Keratinocyte (primary cell): ENCODE data around the gene HDDC2. TPM values are rescaled to one million over a fixed set of nuclear protein-coding genes. Genes with fewer than 3 reads are reported as not detected.

ENCODE experiments used
- DNase-seq: peaks from one replicate; pipeline ENCODE4 v3.0.0-alpha.2; 2011; ENCODE audit warnings: low read depth, missing footprints, low spot score
- FAIRE-seq: peaks from 2 replicates; lab custom pipeline; 2011; peaks lifted over from hg19 to GRCh38; lab: Jason Lieb, UNC
- H2AFZ ChIP-seq: 2 replicates; pipeline ENCODE4 v1.6.0; 2012; ENCODE audit warnings: low read length, control low read depth, inconsistent platforms; ENCODE audit not compliant: control insufficient read depth
- H3K27ac ChIP-seq: 2 replicates; pipeline ENCODE4 v1.5.1; 2011; ENCODE audit warnings: low read length; ENCODE audit not compliant: control insufficient read depth, insufficient read depth
- H3K27me3 ChIP-seq: 3 replicates; pipeline ENCODE4 v1.6.0; 2011; ENCODE audit warnings: low read length; ENCODE audit not compliant: control insufficient read depth, insufficient read depth; ENCODE audit errors: extremely low read depth
- H3K36me3 ChIP-seq, 2 experiments: 2 replicates in 1 of 2; 3 replicates in 1 of 2; pipeline ENCODE4 v1.5.1; 2011; ENCODE audit warnings: low read length in 2 of 2, mild to moderate bottlenecking in 1 of 2; ENCODE audit not compliant: control insufficient read depth in 2 of 2, insufficient read depth in 2 of 2; ENCODE audit errors: extremely low read depth in 1 of 2
- H3K4me1 ChIP-seq: 3 replicates; pipeline ENCODE4 v1.5.1; 2011; ENCODE audit warnings: low read length; ENCODE audit not compliant: control insufficient read depth, insufficient read depth; ENCODE audit errors: extremely low read depth
- H3K4me2 ChIP-seq: 3 replicates; pipeline ENCODE4 v1.6.0; 2011; ENCODE audit warnings: low read depth, low read length; ENCODE audit not compliant: control insufficient read depth, insufficient read depth; ENCODE audit errors: extremely low read depth
- H3K4me3 ChIP-seq, 3 experiments: fragments of 200-600 bp in 1 of 3; sonication (generic) in 1 of 3; 2 replicates in 2 of 3; 3 replicates in 1 of 3; pipeline ENCODE4 v1.5.1; 2011 to 2016; ENCODE audit warnings: low read length in 3 of 3, mild to moderate bottlenecking in 3 of 3, control low read depth in 2 of 3, inconsistent platforms in 1 of 3, low read depth in 1 of 3, mixed read lengths in 1 of 3, mixed run types in 1 of 3, moderate library complexity in 1 of 3; ENCODE audit not compliant: control insufficient read depth in 2 of 3, insufficient read depth in 2 of 3; ENCODE audit errors: extremely low read depth in 1 of 3
- H3K79me2 ChIP-seq: 2 replicates; pipeline ENCODE4 v1.6.0; 2012; ENCODE audit warnings: low read length; ENCODE audit not compliant: control insufficient read depth, insufficient read depth
- H3K9ac ChIP-seq: 3 replicates; pipeline ENCODE4 v1.6.0; 2011; ENCODE audit warnings: low read length; ENCODE audit not compliant: control insufficient read depth, insufficient read depth; ENCODE audit errors: extremely low read depth
- H3K9me1 ChIP-seq: 3 replicates; pipeline ENCODE4 v1.6.0; 2011; ENCODE audit warnings: low read length; ENCODE audit not compliant: control insufficient read depth, insufficient read depth; ENCODE audit errors: extremely low read depth
- H3K9me3 ChIP-seq: 2 replicates; pipeline ENCODE4 v1.5.1; 2012; ENCODE audit warnings: low read depth, low read length; ENCODE audit not compliant: control insufficient read depth
- H4K20me1 ChIP-seq: 3 replicates; pipeline ENCODE4 v1.6.0; 2011; ENCODE audit warnings: low read length; ENCODE audit not compliant: control insufficient read depth, insufficient read depth; ENCODE audit errors: extremely low read depth
- CTCF ChIP-seq, 3 experiments: IDR thresholded peaks in 1 of 3; conservative IDR thresholded peaks in 1 of 3; optimal IDR thresholded peaks in 1 of 3; 2 replicates in 2 of 3; 3 replicates in 1 of 3; pipeline versions ENCODE3 to v1.5.1; 2011; ENCODE audit warnings: low read length in 3 of 3, mild to moderate bottlenecking in 3 of 3, moderate library complexity in 2 of 3, control low read depth in 1 of 3, inconsistent platforms in 1 of 3; ENCODE audit not compliant: insufficient read depth in 2 of 3; ENCODE audit errors: extremely low read depth in 1 of 3
- EZH2 ChIP-seq: IDR thresholded peaks from one replicate; pipeline ENCODE4 v1.6.1; 2012; ENCODE audit warnings: inconsistent platforms, mild to moderate bottlenecking, low read length, moderate library complexity
- dilution Hi-C: fragments of 300-500 bp; cut with MboI; formaldehyde crosslinking; loops from one replicate; pipeline ENCODE4 v1.7.0; 2020; ENCODE audit warnings: low sequenced_read_pairs; ENCODE audit not compliant: extremely low pct_ligation_motif_present
- polyA plus RNA-seq, 5 experiments: library from polyadenylated mRNA; depleted of rRNA in 3 of 5; stranded (reverse) in 3 of 5; stranded (forward) in 1 of 5; unstranded in 1 of 5; fragments of >200 nt; gene quantifications; 1 replicate in 1 of 5; 2 replicates in 3 of 5; 3 replicates in 1 of 5; pipeline versions ENCODE4 v1.2.1 to v1.2.3, GENCODE V29; 2011 to 2012; ENCODE audit warnings: missing spikeins in 2 of 5, low read depth in 1 of 5, low replicate concordance in 1 of 5

HDDC2 gene
- polyA plus RNA-seq, 1 donor (not counting 4 experiments of a cell fraction or from before 2014, with no cell fraction given): 75.8 TPM

DNA sequence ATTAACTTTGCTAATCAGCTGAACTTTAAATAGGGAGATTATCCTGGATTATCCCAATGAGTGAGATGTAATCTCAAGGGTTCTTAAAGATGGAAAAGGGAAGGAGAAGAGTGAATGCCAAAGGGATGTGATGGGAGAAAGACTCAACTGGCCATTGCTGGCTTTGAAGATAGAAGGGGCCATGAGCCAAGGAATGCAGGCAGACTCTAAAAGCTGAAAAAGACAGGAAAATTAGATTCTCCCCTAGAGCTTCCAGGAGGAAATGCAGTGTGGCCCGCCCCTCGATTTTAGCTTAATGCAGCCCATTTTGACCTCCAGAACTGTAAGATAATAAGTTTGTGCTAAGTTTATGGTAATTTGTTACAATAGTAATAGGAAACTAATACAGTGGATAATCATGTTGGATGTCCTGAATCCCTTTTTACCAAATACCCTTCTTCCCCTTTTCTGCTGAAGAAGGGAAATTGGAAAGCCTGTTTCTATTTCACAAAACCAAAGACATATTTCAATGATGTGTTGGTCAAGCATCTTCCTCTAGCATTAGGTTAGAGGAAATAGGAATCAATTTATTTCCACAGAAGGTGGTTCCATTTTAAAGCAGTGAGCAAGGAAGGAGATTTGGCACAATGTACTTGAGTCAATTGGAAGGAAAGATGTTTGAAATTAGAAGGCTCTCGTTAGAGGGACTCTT lies 3.3 kb upstream of the HDDC2 start:
- Histone ChIP-seq H3K9me3 (no peaks in the 10 kb centered on the region), H3K27me3 (no peaks in the 10 kb centered on the region), H3K4me2 (no peak overlapping the region), H3K9me1 (no peaks in the 10 kb centered on the region), H3K4me3 (no peak overlapping the region), H3K9ac (no peak overlapping the region), H3K79me2 (peaks cover 5% of the 10 kb centered on the region), H3K4me1 (peaks cover 5% of the 10 kb centered on the region), H2AFZ (no peak overlapping the region), H3K27ac (no peak overlapping the region), H3K36me3 (no peaks in the 10 kb centered on the region), H4K20me1 (no peaks in the 10 kb centered on the region)
- no peak for FAIRE-seq
- TF ChIP-seq CTCF (optimal IDR thresholded peaks at IDR 0.05 in 1 of 3, IDR thresholded peaks at IDR 0.05 in 1 of 3, conservative IDR thresholded peaks at IDR 0.05 in 1 of 3; ENCODE audit: extremely low read depth in 1 of 3, insufficient read depth in 2 of 3, low read length in 3 of 3): no peak
- no peak for TF ChIP-seq EZH2
- dilution Hi-C loops: no loop called here
- DNase-seq: no peak

- Histone ChIP-seq H4K20me1 (no peaks in the 10 kb centered on the region), H3K27ac (no peak overlapping the region)
- dilution Hi-C loops: no loop called here
Observed at GRCh38 chr6:125303512-125303854, 1.7 kb upstream of the HDDC2 start.

More at GRCh38 chr6:125303512-125303854, 1.7 kb upstream of the HDDC2 start:
- no peak for TF ChIP-seq EZH2
- TF ChIP-seq CTCF (optimal IDR thresholded peaks at IDR 0.05 in 1 of 3, IDR thresholded peaks at IDR 0.05 in 1 of 3, conservative IDR thresholded peaks at IDR 0.05 in 1 of 3; ENCODE audit: extremely low read depth in 1 of 3, insufficient read depth in 2 of 3, low read length in 3 of 3): no peak
- Histone ChIP-seq H3K79me2 (peaks cover 5% of the 10 kb centered on the region), H3K27me3 (no peaks in the 10 kb centered on the region), H3K4me2 (no peak overlapping the region), H3K36me3 (peaks cover 0 to 3% of the 10 kb centered on the region in 2 experiments), H3K4me3 (no peak overlapping the region), H3K9ac (no peak overlapping the region), H3K4me1 (peaks cover 5% of the 10 kb centered on the region), H2AFZ (no peak overlapping the region), H3K9me3 (no peaks in the 10 kb centered on the region), H3K9me1 (no peaks in the 10 kb centered on the region)
- FAIRE-seq (no peak), DNase-seq (no peak)
